Epithelial cell of esophagus (primary cell): ENCODE data around the gene ZNF699.

Experiments
- DNase-seq: peaks from one replicate; pipeline ENCODE4 v3.0.0; 2010; ENCODE audit warnings: low read depth
- H3K4me3 ChIP-seq: 2 replicates; pipeline ENCODE4 v1.5.1; 2011; ENCODE audit warnings: mild to moderate bottlenecking, low read length, control low read depth
- CTCF ChIP-seq: IDR thresholded peaks from 2 replicates; pipeline ENCODE4 v1.5.1; 2011; ENCODE audit warnings: low read depth, mild to moderate bottlenecking, low read length, control low read depth, inconsistent platforms; ENCODE audit not compliant: insufficient read depth; ENCODE audit errors: missing control alignments

The ZNF699 gene

GRCh38 chr19:9313756-9314155 lies 4.1 kb upstream of the ZNF699 start:
- no peak overlapping the region for H3K4me3 ChIP-seq
- no peak for DNase-seq
- no peak for TF ChIP-seq CTCF

GRCh38 chr19:9309974-9310446 lies 372 bp upstream of the ZNF699 start:
- peak; percentile 94 for DNase-seq
- H3K4me3 ChIP-seq: peak overlapping the region; percentile 94
- TF ChIP-seq CTCF: no peak

GRCh38 chr19:9308091-9308770 lies 1.4 kb downstream of the ZNF699 start:
- no peak for DNase-seq
- peak overlapping the region; percentile 94 for H3K4me3 ChIP-seq
- TF ChIP-seq CTCF: no peak

- no peak for TF ChIP-seq CTCF
- peak; percentile 26 for DNase-seq
- H3K4me3 ChIP-seq: no peak overlapping the region
Measured at GRCh38 chr19:9306443-9306842, 3.2 kb downstream of the ZNF699 start.

GRCh38 chr19:9296336-9296735 lies 13.3 kb downstream of the ZNF699 start:
- TF ChIP-seq CTCF: no peak
- no peak for DNase-seq
- H3K4me3 ChIP-seq: no peak overlapping the region

- no peak for TF ChIP-seq CTCF
- no peak overlapping the region for H3K4me3 ChIP-seq
- no peak for DNase-seq
Measured at GRCh38 chr19:9295411-9295849, 14.2 kb downstream of the ZNF699 start.
